Activated T-helper 17 cell treated with anti-CD3 and anti-CD28 coated beads, Interleukin-2, amount 50 U/mL, for 72 hours (primary cell): ENCODE measurements around the gene RRAS2. TPM values are rescaled to one million over a fixed set of nuclear protein-coding genes. Genes with fewer than 3 reads are reported as not detected.

Source experiments
- ATAC-seq: fragments of 150-1000 bp; cut with Tn5 transposase; replicated peaks from 2 replicates; pipeline ENCODE4 v1.10.0; 2021; ENCODE audit warnings: mild to moderate bottlenecking, moderate library complexity
- H3K27ac Mint-ChIP-seq: one replicate; pipeline ENCODE4 v1.8.0; 2022; ENCODE audit warnings: mixed read lengths
- H3K27me3 Mint-ChIP-seq: one replicate; pipeline ENCODE4 v1.8.0; 2022; ENCODE audit warnings: mixed read lengths
- H3K36me3 Mint-ChIP-seq: one replicate; pipeline ENCODE4 v1.8.0; 2022; ENCODE audit warnings: low read depth, mild to moderate bottlenecking, mixed read lengths
- H3K4me1 Mint-ChIP-seq: one replicate; pipeline ENCODE4 v1.8.0; 2022; ENCODE audit warnings: mixed read lengths
- H3K4me3 Mint-ChIP-seq: one replicate; pipeline ENCODE4 v1.8.0; 2022; ENCODE audit warnings: mild to moderate bottlenecking, mixed read lengths
- H3K9me3 Mint-ChIP-seq: one replicate; pipeline ENCODE4 v1.8.0; 2022; ENCODE audit warnings: mixed read lengths
- total RNA-seq, 2 donors: library from RNA; stranded (reverse); gene quantifications; one replicate each; pipeline ENCODE4 v1.2.3, GENCODE V29; 2022

Gene RRAS2
- total RNA-seq, 2 donors from 2014 or later = 35.4 to 41.0 TPM

- H3K36me3 Mint-ChIP-seq = peaks cover 9% of the 10 kb centered on the region
- no peak overlapping the region for H3K27ac Mint-ChIP-seq
- ATAC-seq = no peak
- peaks cover 6% of the 10 kb centered on the region for H3K9me3 Mint-ChIP-seq
- H3K4me1 Mint-ChIP-seq = peaks cover 44% of the 10 kb centered on the region
- no peaks in the 10 kb centered on the region for H3K27me3 Mint-ChIP-seq
- H3K4me3 Mint-ChIP-seq = no peak overlapping the region
Measured at GRCh38 chr11:14339356-14339755, 19.6 kb downstream of the RRAS2 start.

GRCh38 chr11:14336507-14337503, 22.2 kb downstream of the RRAS2 start:
- Mint-ChIP-seq H3K27ac (peak overlapping the region; percentile 74), H3K27me3 (no peaks in the 10 kb centered on the region), H3K4me1 (peaks cover 37% of the 10 kb centered on the region), H3K36me3 (peaks cover 9% of the 10 kb centered on the region), H3K9me3 (peaks cover 6% of the 10 kb centered on the region), H3K4me3 (peak overlapping the region; percentile 48)
- ATAC-seq = peak; percentile 97

- Mint-ChIP-seq H3K27ac (peak overlapping the region; percentile 74), H3K27me3 (no peaks in the 10 kb centered on the region), H3K36me3 (peaks cover 9% of the 10 kb centered on the region), H3K4me1 (peaks cover 29% of the 10 kb centered on the region), H3K4me3 (peak overlapping the region; percentile 48), H3K9me3 (peaks cover 6% of the 10 kb centered on the region)
- no peak for ATAC-seq
Measured at GRCh38 chr11:14335712-14336111, 23.3 kb downstream of the RRAS2 start.

- Mint-ChIP-seq H3K27ac (peak overlapping the region; percentile 74), H3K4me1 (peaks cover 25% of the 10 kb centered on the region), H3K27me3 (no peaks in the 10 kb centered on the region), H3K4me3 (peak overlapping the region; percentile 48), H3K36me3 (peaks cover 9% of the 10 kb centered on the region), H3K9me3 (peaks cover 6% of the 10 kb centered on the region)
- no peak for ATAC-seq
Measured at GRCh38 chr11:14334893-14335292, 24.1 kb downstream of the RRAS2 start.

GRCh38 chr11:14334192-14334591, 24.8 kb downstream of the RRAS2 start:
- Mint-ChIP-seq H3K9me3 (peaks cover 6% of the 10 kb centered on the region), H3K4me1 (peaks cover 25% of the 10 kb centered on the region), H3K27me3 (no peaks in the 10 kb centered on the region), H3K4me3 (no peak overlapping the region), H3K27ac (no peak overlapping the region), H3K36me3 (peaks cover 9% of the 10 kb centered on the region)
- ATAC-seq = no peak

GRCh38 chr11:14331476-14332136, 27.4 kb downstream of the RRAS2 start:
- Mint-ChIP-seq H3K4me1 (peaks cover 23% of the 10 kb centered on the region), H3K27ac (no peak overlapping the region), H3K36me3 (peaks cover 2% of the 10 kb centered on the region), H3K9me3 (peaks cover 6% of the 10 kb centered on the region), H3K4me3 (no peak overlapping the region), H3K27me3 (no peaks in the 10 kb centered on the region)
- no peak for ATAC-seq

- Mint-ChIP-seq H3K4me3 (no peak overlapping the region), H3K9me3 (peaks cover 2% of the 10 kb centered on the region), H3K36me3 (no peaks in the 10 kb centered on the region), H3K27ac (no peak overlapping the region), H3K4me1 (peaks cover 16% of the 10 kb centered on the region), H3K27me3 (no peaks in the 10 kb centered on the region)
- ATAC-seq = no peak
Measured at GRCh38 chr11:14330881-14331280, 28.1 kb downstream of the RRAS2 start.

GRCh38 chr11:14329702-14330101, 29.3 kb downstream of the RRAS2 start:
- no peaks in the 10 kb centered on the region for H3K27me3 Mint-ChIP-seq
- H3K4me1 Mint-ChIP-seq = peaks cover 10% of the 10 kb centered on the region
- H3K4me3 Mint-ChIP-seq = no peak overlapping the region
- no peaks in the 10 kb centered on the region for H3K36me3 Mint-ChIP-seq
- H3K9me3 Mint-ChIP-seq = no peaks in the 10 kb centered on the region
- no peak for ATAC-seq
- H3K27ac Mint-ChIP-seq = no peak overlapping the region

GRCh38 chr11:14327116-14327515, 31.9 kb downstream of the RRAS2 start:
- Mint-ChIP-seq H3K27ac (no peak overlapping the region), H3K9me3 (no peaks in the 10 kb centered on the region), H3K4me3 (no peak overlapping the region), H3K4me1 (peaks cover 13% of the 10 kb centered on the region), H3K27me3 (no peaks in the 10 kb centered on the region), H3K36me3 (no peaks in the 10 kb centered on the region)
- no peak for ATAC-seq

GRCh38 chr11:14323118-14323676, 35.8 kb downstream of the RRAS2 start:
- peaks cover 24% of the 10 kb centered on the region for H3K4me1 Mint-ChIP-seq
- no peaks in the 10 kb centered on the region for H3K9me3 Mint-ChIP-seq
- no peaks in the 10 kb centered on the region for H3K27me3 Mint-ChIP-seq
- H3K27ac Mint-ChIP-seq = no peak overlapping the region
- no peak overlapping the region for H3K4me3 Mint-ChIP-seq
- no peaks in the 10 kb centered on the region for H3K36me3 Mint-ChIP-seq
- ATAC-seq = no peak

GRCh38 chr11:14322510-14322909, 36.5 kb downstream of the RRAS2 start:
- Mint-ChIP-seq H3K36me3 (no peaks in the 10 kb centered on the region), H3K27me3 (no peaks in the 10 kb centered on the region), H3K4me3 (no peak overlapping the region), H3K9me3 (no peaks in the 10 kb centered on the region), H3K27ac (no peak overlapping the region), H3K4me1 (peaks cover 24% of the 10 kb centered on the region)
- no peak for ATAC-seq

- no peaks in the 10 kb centered on the region for H3K36me3 Mint-ChIP-seq
- peak overlapping the region; percentile 30 for H3K4me3 Mint-ChIP-seq
- no peak overlapping the region for H3K27ac Mint-ChIP-seq
- peaks cover 21% of the 10 kb centered on the region for H3K4me1 Mint-ChIP-seq
- no peaks in the 10 kb centered on the region for H3K27me3 Mint-ChIP-seq
- peak; percentile 75 for ATAC-seq
- H3K9me3 Mint-ChIP-seq = no peaks in the 10 kb centered on the region
Measured at GRCh38 chr11:14320020-14320419, 39.0 kb downstream of the RRAS2 start.

- Mint-ChIP-seq H3K9me3 (no peaks in the 10 kb centered on the region), H3K27me3 (no peaks in the 10 kb centered on the region), H3K27ac (no peak overlapping the region), H3K36me3 (no peaks in the 10 kb centered on the region), H3K4me1 (peaks cover 23% of the 10 kb centered on the region), H3K4me3 (no peak overlapping the region)
- ATAC-seq = no peak
Measured at GRCh38 chr11:14318581-14318981, 40.4 kb downstream of the RRAS2 start.

GRCh38 chr11:14317659-14318325, 41.2 kb downstream of the RRAS2 start:
- Mint-ChIP-seq H3K9me3 (no peaks in the 10 kb centered on the region), H3K27me3 (no peaks in the 10 kb centered on the region), H3K4me3 (no peak overlapping the region), H3K27ac (no peak overlapping the region), H3K4me1 (peaks cover 26% of the 10 kb centered on the region), H3K36me3 (no peaks in the 10 kb centered on the region)
- ATAC-seq = no peak
